ENCODE measurements around the gene SSR2.

- TF ChIP-seq POLR2A (IDR thresholded peaks at IDR 0.05) (peak; percentile 21 to 45), CTCF (IDR thresholded peaks at IDR 0.05) (peak in 2 of 4 experiments; percentile 4 to 37), EP300 (IDR thresholded peaks at IDR 0.05) (no peak)
These were observed 42.3 kb downstream of the SSR2 start, which contains the start of gene ARHGEF2 for GRCh38 chr1:155978325-155978972.
